K562 (cell line): ENCODE data around the gene GREB1. TPM values are rescaled to one million over a fixed set of nuclear protein-coding genes. Genes with fewer than 3 reads are reported as not detected.

Source experiments
- ATAC-seq: fragments of 200-7000 bp; cut with Tn5 transposase; 3 replicates; pipeline ENCODE4 v1.9.1; 2020; ENCODE audit warnings: moderate library complexity
- BruUV-seq: library from RNA; stranded (reverse); fragments of 400-500 nt; replicated peaks from 2 replicates; lab custom pipeline; 2021; lab: Mats Ljungman, UMichigan
- CTCF ChIA-PET: fragments of 300-600 bp; formaldehyde crosslinking; extraction: SDS; loops from one replicate; lab custom pipeline; 2021; ENCODE audit warnings: low intra/inter-chr PET ratio; lab: Yijun Ruan, JAX
- POLR2A ChIA-PET: fragments of 300-600, 350-650 bp; sonication (Branson Sonifier 250); formaldehyde crosslinking; extraction: SDS; loops from one replicate; lab custom pipeline; 2021; ENCODE audit warnings: antibody characterized with exemption, inconsistent platforms; lab: Yijun Ruan, JAX
- DNase-seq, 4 experiments: peaks; one replicate each; pipeline versions ENCODE4 v3.0.0 to v3.0.0-alpha.2; 2011 to 2018; ENCODE audit warnings: low spot score in 3 of 4, mixed read lengths in 3 of 4; ENCODE audit errors: extremely low read depth in 1 of 4
- FAIRE-seq: peaks from 2 replicates; lab custom pipeline; 2011; peaks lifted over from hg19 to GRCh38; lab: Jason Lieb, UNC
- H2AFZ ChIP-seq: 2 replicates; pipeline ENCODE4 v1.6.0; 2011; ENCODE audit warnings: low read depth, low read length, control low read depth, inconsistent platforms
- H3K27ac ChIP-seq: fragments of 200-600 bp; 3 replicates; pipeline ENCODE4 v1.8.0; 2011; ENCODE audit warnings: low read depth, mild to moderate bottlenecking, control low read depth, inconsistent platforms, low read length, moderate library complexity, mixed read lengths; ENCODE audit errors: extremely low read depth
- H3K27me3 ChIP-seq, 2 experiments: fragments of 300-600 bp in 1 of 2; 2 replicates in 1 of 2; 3 replicates in 1 of 2; pipeline versions ENCODE4 v1.6.0 to v1.8.0; 2011; ENCODE audit warnings: inconsistent platforms in 2 of 2, low read length in 2 of 2, mild to moderate bottlenecking in 1 of 2, mixed read lengths in 1 of 2, moderate library complexity in 1 of 2; ENCODE audit not compliant: control insufficient read depth in 2 of 2, insufficient read depth in 2 of 2
- H3K36me3 ChIP-seq: fragments of 300-600 bp; 3 replicates; pipeline ENCODE4 v1.8.0; 2011; ENCODE audit warnings: mild to moderate bottlenecking, low read length, inconsistent platforms; ENCODE audit not compliant: control insufficient read depth, insufficient read depth
- H3K4me1 ChIP-seq, 2 experiments: fragments of 200-600 bp in 1 of 2; replicated peaks in 1 of 2; 2 replicates in 1 of 2; 3 replicates in 1 of 2; pipeline versions ENCODE4 v1.5.1 to v1.8.0; 2011; ENCODE audit warnings: inconsistent platforms in 2 of 2, low read length in 2 of 2, mild to moderate bottlenecking in 1 of 2, mixed read lengths in 1 of 2, moderate library complexity in 1 of 2; ENCODE audit not compliant: control insufficient read depth in 2 of 2, insufficient read depth in 2 of 2
- H3K4me2 ChIP-seq: 2 replicates; pipeline ENCODE4 v1.6.1; 2011; ENCODE audit warnings: low read length, control low read depth, inconsistent platforms, mixed read lengths; ENCODE audit not compliant: insufficient read depth
- H3K4me3 ChIP-seq: fragments of 200-600 bp; sonication (generic), shearing (Covaris generic); 2 replicates; pipeline ENCODE4 v1.5.1; 2016; ENCODE audit warnings: control low read depth, inconsistent platforms
- H3K79me2 ChIP-seq: fragments of 200-600 bp; 3 replicates; pipeline ENCODE4 v1.8.0; 2011; ENCODE audit warnings: low read length, inconsistent platforms; ENCODE audit not compliant: control insufficient read depth, insufficient read depth
- H3K9ac ChIP-seq, 2 experiments: 2 replicates each; pipeline versions ENCODE4 v1.6.0 to v1.6.1; 2011; ENCODE audit warnings: low read depth in 2 of 2, low read length in 2 of 2, control low read depth in 1 of 2, inconsistent platforms in 1 of 2, mild to moderate bottlenecking in 1 of 2, mixed read lengths in 1 of 2; ENCODE audit not compliant: insufficient read depth in 1 of 2
- H3K9me1 ChIP-seq: one replicate; pipeline ENCODE4 v1.6.0; 2011; ENCODE audit warnings: inconsistent platforms, mild to moderate bottlenecking, low read length, moderate library complexity; ENCODE audit not compliant: control insufficient read depth, insufficient read depth
- H3K9me3 ChIP-seq: replicated peaks from 2 replicates; pipeline ENCODE4 v1.5.1; 2011; ENCODE audit warnings: low read depth, low read length, inconsistent platforms; ENCODE audit not compliant: control insufficient read depth, insufficient read depth
- H4K20me1 ChIP-seq: replicated peaks from 2 replicates; pipeline ENCODE4 v1.6.1; 2011; ENCODE audit warnings: low read length, inconsistent platforms, mixed read lengths; ENCODE audit not compliant: control insufficient read depth, insufficient read depth
- ATF2 ChIP-seq: sonication (generic); formaldehyde crosslinking; IDR thresholded peaks from 2 replicates; pipeline ENCODE4 v1.8.1; 2022; ENCODE audit warnings: missing genetic modification reagents
- CREB3 ChIP-seq: fragments of 450-650 bp; conservative IDR thresholded peaks from 2 replicates; pipeline ENCODE4 v1.6.1; 2016; ENCODE audit warnings: missing genetic modification characterization, low read depth, mild to moderate bottlenecking, missing compliant biosample characterization, moderate library complexity
- DEAF1 ChIP-seq: fragments of 450-650 bp; formaldehyde crosslinking; IDR thresholded peaks from 2 replicates; pipeline ENCODE4 v1.4.0; 2020; ENCODE audit warnings: mild to moderate bottlenecking, moderate library complexity
- GTF3C2 ChIP-seq: IDR thresholded peaks from 3 replicates; pipeline ENCODE4 v1.6.1; 2011; ENCODE audit warnings: borderline replicate concordance, mild to moderate bottlenecking, moderate library complexity; ENCODE audit not compliant: insufficient read length; ENCODE audit errors: extremely low read depth
- HDAC3 ChIP-seq: fragments of 450-650 bp; IDR thresholded peaks from 2 replicates; pipeline ENCODE4 v1.6.1; 2018; ENCODE audit warnings: borderline replicate concordance, mild to moderate bottlenecking, moderate library complexity; ENCODE audit not compliant: partially characterized antibody
- IFI16 ChIP-seq: fragments of 250-450 bp; sonication (Bioruptor Pico); IDR thresholded peaks from 2 replicates; pipeline ENCODE4 v2.1.2; 2022; ENCODE audit warnings: mild to moderate bottlenecking, inconsistent platforms
- LCOR ChIP-seq: sonication (generic); formaldehyde crosslinking; IDR thresholded peaks from 2 replicates; pipeline ENCODE4 v1.8.0; 2022; ENCODE audit warnings: mild to moderate bottlenecking, missing genetic modification reagents
- MAFK ChIP-seq: IDR thresholded peaks from 2 replicates; pipeline ENCODE4 v1.6.1; 2011; ENCODE audit warnings: low read length, improper control_type of control experiment
- NR0B1 ChIP-seq: fragments of 450-650 bp; IDR thresholded peaks from one replicate; pipeline ENCODE4 v1.6.1; 2018; ENCODE audit warnings: mild to moderate bottlenecking, moderate library complexity; ENCODE audit not compliant: partially characterized antibody
- SAP30 ChIP-seq: fragments of 200-600 bp; sonication (generic); IDR thresholded peaks from 2 replicates; pipeline ENCODE4 v1.6.1; 2012; ENCODE audit warnings: borderline replicate concordance, low read depth, mild to moderate bottlenecking, moderate library complexity, low read length, control low read depth, inconsistent platforms; ENCODE audit not compliant: insufficient read depth, poor library complexity, severe bottlenecking
- TOE1 ChIP-seq, 2 experiments: fragments of 450-650 bp in 1 of 2; sonication (generic) in 1 of 2; formaldehyde crosslinking in 1 of 2; IDR thresholded peaks; 2 replicates each; pipeline versions ENCODE4 v1.7.1 to v1.8.0; 2016 to 2022; ENCODE audit warnings: borderline replicate concordance in 2 of 2, mild to moderate bottlenecking in 2 of 2, antibody characterized with exemption in 1 of 2, inconsistent platforms in 1 of 2, low read depth in 1 of 2, missing genetic modification reagents in 1 of 2, moderate library complexity in 1 of 2
- WHSC1 ChIP-seq: IDR thresholded peaks from one replicate; pipeline ENCODE4 v1.6.1; 2012; ENCODE audit warnings: low read length, control low read depth, inconsistent platforms
- XRCC3 ChIP-seq: fragments of 450-650 bp; IDR thresholded peaks from 2 replicates; pipeline ENCODE4 v1.6.1; 2017; ENCODE audit warnings: mild to moderate bottlenecking, moderate library complexity
- WGBS: fragments of 100-300 bp; shearing (Covaris generic); methylation state at CpG from one replicate; pipeline ENCODE4 v1.1.6; 2016; ENCODE audit warnings: low coverage, mixed read lengths; ENCODE audit not compliant: insufficient coverage; ENCODE audit errors: missing lambda C conversion rate; 5-methylcytosine and 5-hydroxymethylcytosine counted together
- in situ Hi-C: fragments of 300-500 bp; cut with MboI; formaldehyde crosslinking; loops from 4 replicates; pipeline ENCODE4 v1.15.0; 2018; ENCODE audit warnings: inconsistent platforms, mixed read lengths
- intact Hi-C: fragments of 100-400 bp; cut with micrococcal nuclease; formaldehyde crosslinking; loops from 2 replicates; pipeline ENCODE4 v1.14.2; 2022
- polyA plus RNA-seq, 8 experiments: library from polyadenylated mRNA; depleted of rRNA in 4 of 8; stranded (reverse) in 5 of 8; unstranded in 3 of 8; fragments of >200 nt; fragmentation: Nextera tagmentation in 2 of 8; fragmentation: Illumina TruSeq in 1 of 8; extraction: Ambion mirVana in 2 of 8; extraction: Trizol in 1 of 8; gene quantifications; 2 replicates each; pipeline versions ENCODE4 v1.2.1 to v1.2.3, GENCODE V29; 2011 to 2014; ENCODE audit warnings: inconsistent platforms in 1 of 8, missing spikeins in 1 of 8
- total RNA-seq, 7 experiments: library from RNA; depleted of rRNA in 6 of 7; stranded (reverse); fragments of >200 nt in 6 of 7; fragmentation: Illumina TruSeq in 2 of 7; extraction: Trizol in 2 of 7; gene quantifications; 2 replicates each; pipeline versions ENCODE4 v1.2.1 to v1.2.3, GENCODE V29; 2011 to 2021; ENCODE audit warnings: low replicate concordance in 1 of 7

Gene GREB1
- total and polyA plus RNA-seq, 9 of the 15 experiments (the other 6 are each of a cell fraction or from before 2014, with no cell fraction given): 0.04 to 0.86 (median 0.10) TPM; not detected in 1

GRCh38 chr2:11537951-11538350, 4.1 kb downstream of the GREB1 start:
- Histone ChIP-seq H3K27me3 (peaks cover 34 to 67% of the 10 kb centered on the region in 2 experiments), H3K4me3 (no peak overlapping the region), H3K4me2 (no peak overlapping the region), H3K9me3 (no peaks in the 10 kb centered on the region), H3K9me1 (no peaks in the 10 kb centered on the region), H3K36me3 (no peaks in the 10 kb centered on the region), H3K27ac (no peak overlapping the region), H3K9ac (no peak overlapping the region), H4K20me1 (no peaks in the 10 kb centered on the region), H3K79me2 (no peaks in the 10 kb centered on the region), H3K4me1 (no peaks in the 10 kb centered on the region), H2AFZ (no peak overlapping the region)
- CTCF ChIA-PET: no interaction called here
- intact Hi-C loops (no loop called here), in situ Hi-C loops (no loop called here)
- DNase-seq (no peak), FAIRE-seq (no peak), ATAC-seq (no peak)
- BruUV-seq: no TSS peak
- under 1% methylated on average over 13 of the region's 13 CpGs for WGBS
- POLR2A ChIA-PET: interaction anchor here (1.0 kb wide), 1 partner anchor 24 kb away, joined by 4 read pairs; no protein-coding TSS in a partner anchor
- TF ChIP-seq GTF3C2 (no peak), MAFK (no peak), IFI16 (no peak), XRCC3 (no peak), LCOR (CRISPR knock-in tag) (no peak), TOE1 (IDR thresholded peaks at IDR 0.05; ENCODE audit: borderline replicate concordance) (no peak), TOE1 (CRISPR knock-in tag; IDR thresholded peaks at IDR 0.05; ENCODE audit: borderline replicate concordance, low read depth) (no peak), SAP30 (no peak), HDAC3 (no peak), WHSC1 (no peak), CREB3 (tag) (no peak), DEAF1 (CRISPR knock-in tag) (no peak), ATF2 (no peak), NR0B1 (no peak)
